GM23338 (cell line): ENCODE data around the gene MFAP4. TPM values are rescaled to one million over a fixed set of nuclear protein-coding genes. Genes with fewer than 3 reads are reported as not detected.

Experiments
- ATAC-seq: fragments of 200-7000 bp; cut with Tn5 transposase; 3 replicates; pipeline ENCODE4 v1.9.1; 2020
- DNase-seq: peaks from one replicate; pipeline ENCODE4 v3.0.0-alpha.2; 2015; ENCODE audit warnings: low spot score
- H2AFZ ChIP-seq: fragments of 200-600 bp; sonication (generic); 2 replicates; pipeline ENCODE4 v1.8.0; 2016; ENCODE audit warnings: antibody characterized with exemption, mild to moderate bottlenecking, moderate library complexity
- H3F3A ChIP-seq: fragments of 200-600 bp; sonication (generic); replicated peaks from 2 replicates; pipeline ENCODE4 v1.8.0; 2017; ENCODE audit warnings: antibody characterized with exemption, mixed run types, low read depth
- H3K27ac ChIP-seq: fragments of 200-600 bp; sonication (generic); 2 replicates; pipeline ENCODE4 v1.6.1; 2016; ENCODE audit warnings: low read depth
- H3K27me3 ChIP-seq: fragments of 200-600 bp; sonication (generic); 2 replicates; pipeline ENCODE4 v1.8.0; 2016; ENCODE audit warnings: mild to moderate bottlenecking, mixed run types, moderate library complexity; ENCODE audit not compliant: insufficient read depth
- H3K36me3 ChIP-seq: fragments of 200-600 bp; sonication (generic); 2 replicates; pipeline ENCODE4 v1.8.0; 2016; ENCODE audit warnings: mild to moderate bottlenecking; ENCODE audit not compliant: insufficient read depth
- H3K4me1 ChIP-seq: fragments of 200-600 bp; sonication (generic); 2 replicates; pipeline ENCODE4 v1.8.0; 2016; ENCODE audit warnings: mild to moderate bottlenecking, moderate library complexity; ENCODE audit not compliant: insufficient read depth
- H3K4me2 ChIP-seq: fragments of 200-600 bp; sonication (generic); 2 replicates; pipeline ENCODE4 v1.7.1; 2017; ENCODE audit warnings: mixed run types
- H3K4me3 ChIP-seq: fragments of 200-600 bp; sonication (generic); 2 replicates; pipeline ENCODE4 v1.6.1; 2016; ENCODE audit warnings: mixed run types
- H3K79me2 ChIP-seq: fragments of 200-600 bp; sonication (generic); replicated peaks from 2 replicates; pipeline ENCODE4 v1.8.0; 2017; ENCODE audit warnings: mild to moderate bottlenecking; ENCODE audit not compliant: insufficient read depth
- H3K9me2 ChIP-seq: fragments of 200-600 bp; sonication (generic); 2 replicates; pipeline ENCODE4 v1.8.0; 2017; ENCODE audit not compliant: insufficient read depth
- H4K20me1 ChIP-seq: fragments of 200-600 bp; sonication (generic); replicated peaks from 2 replicates; pipeline ENCODE4 v1.8.0; 2017; ENCODE audit warnings: mild to moderate bottlenecking; ENCODE audit not compliant: insufficient read depth
- H3K27ac Mint-ChIP-seq: 2 replicates; pipeline ENCODE4 v1.8.0; 2020; ENCODE audit warnings: inconsistent platforms, mild to moderate bottlenecking, moderate library complexity, mixed read lengths
- H3K27me3 Mint-ChIP-seq: 3 replicates; pipeline ENCODE4 v1.8.0; 2022; ENCODE audit warnings: low read depth, mild to moderate bottlenecking, moderate library complexity, mixed read lengths, inconsistent platforms; ENCODE audit not compliant: insufficient read depth, poor library complexity
- H3K36me3 Mint-ChIP-seq: 3 replicates; pipeline ENCODE4 v1.8.0; 2021; ENCODE audit warnings: low read depth, mild to moderate bottlenecking, inconsistent platforms, moderate library complexity, mixed read lengths
- H3K4me1 Mint-ChIP-seq: 3 replicates; pipeline ENCODE4 v1.8.0; 2020; ENCODE audit warnings: mild to moderate bottlenecking, inconsistent platforms, mixed read lengths
- H3K4me3 Mint-ChIP-seq: 3 replicates; pipeline ENCODE4 v1.8.0; 2021; ENCODE audit warnings: moderate library complexity, mild to moderate bottlenecking, inconsistent platforms, mixed read lengths
- H3K9me3 Mint-ChIP-seq: 3 replicates; pipeline ENCODE4 v1.8.0; 2020; ENCODE audit warnings: moderate library complexity, mild to moderate bottlenecking, inconsistent platforms, mixed read lengths
- CREB1 ChIP-seq: fragments of 250-450 bp; sonication (Bioruptor Pico); IDR thresholded peaks from 2 replicates; pipeline ENCODE4 v1.5.0; 2020; ENCODE audit warnings: low read depth, mild to moderate bottlenecking, moderate library complexity
- CTCF ChIP-seq, 2 experiments: fragments of 200-600 bp in 1 of 2; sonication (generic) in 1 of 2; conservative IDR thresholded peaks; 2 replicates each; pipeline versions ENCODE4 v1.5.1 to v1.6.1; 2016 to 2017; ENCODE audit warnings: antibody characterized with exemption in 2 of 2, low read depth in 2 of 2, mild to moderate bottlenecking in 2 of 2, moderate library complexity in 1 of 2
- EZH2phosphoT487 ChIP-seq: fragments of 200-600 bp; sonication (generic); IDR thresholded peaks from one replicate; pipeline ENCODE4 v1.8.1; 2018; ENCODE audit warnings: antibody characterized with exemption; ENCODE audit not compliant: unreplicated experiment
- STAT1 ChIP-seq: IDR thresholded peaks from one replicate; pipeline ENCODE4 v1.6.1; 2016; ENCODE audit warnings: antibody characterized with exemption; ENCODE audit not compliant: unreplicated experiment
- ZNF114 ChIP-seq: fragments of 250-450 bp; sonication (Bioruptor Pico); IDR thresholded peaks from 2 replicates; pipeline ENCODE4 v1.5.0; 2020; ENCODE audit warnings: mild to moderate bottlenecking, moderate library complexity
- ZNF331 ChIP-seq: fragments of 250-450 bp; sonication (Bioruptor Pico); IDR thresholded peaks from 2 replicates; pipeline ENCODE4 v1.5.0; 2020; ENCODE audit warnings: low read depth, mild to moderate bottlenecking, moderate library complexity
- ZNF462 ChIP-seq: fragments of 250-450 bp; sonication (Bioruptor Pico); IDR thresholded peaks from 2 replicates; pipeline ENCODE4 v1.5.0; 2020; ENCODE audit warnings: mild to moderate bottlenecking, moderate library complexity
- polyA plus RNA-seq: library from polyadenylated mRNA; unstranded; fragments of >200 nt; fragmentation: Nextera tagmentation; extraction: Ambion mirVana; gene quantifications from 2 replicates; pipeline ENCODE4 v1.2.1, GENCODE V29; 2016
- total RNA-seq: library from RNA; depleted of rRNA; stranded (reverse); fragments of >200 nt; shearing (Covaris generic); gene quantifications from 2 replicates; pipeline ENCODE4 v1.2.3, GENCODE V29; 2014

MFAP4 gene
- total and polyA plus RNA-seq, 2 experiments from 2014 or later: 7.7 to 9.7 TPM

DNA sequence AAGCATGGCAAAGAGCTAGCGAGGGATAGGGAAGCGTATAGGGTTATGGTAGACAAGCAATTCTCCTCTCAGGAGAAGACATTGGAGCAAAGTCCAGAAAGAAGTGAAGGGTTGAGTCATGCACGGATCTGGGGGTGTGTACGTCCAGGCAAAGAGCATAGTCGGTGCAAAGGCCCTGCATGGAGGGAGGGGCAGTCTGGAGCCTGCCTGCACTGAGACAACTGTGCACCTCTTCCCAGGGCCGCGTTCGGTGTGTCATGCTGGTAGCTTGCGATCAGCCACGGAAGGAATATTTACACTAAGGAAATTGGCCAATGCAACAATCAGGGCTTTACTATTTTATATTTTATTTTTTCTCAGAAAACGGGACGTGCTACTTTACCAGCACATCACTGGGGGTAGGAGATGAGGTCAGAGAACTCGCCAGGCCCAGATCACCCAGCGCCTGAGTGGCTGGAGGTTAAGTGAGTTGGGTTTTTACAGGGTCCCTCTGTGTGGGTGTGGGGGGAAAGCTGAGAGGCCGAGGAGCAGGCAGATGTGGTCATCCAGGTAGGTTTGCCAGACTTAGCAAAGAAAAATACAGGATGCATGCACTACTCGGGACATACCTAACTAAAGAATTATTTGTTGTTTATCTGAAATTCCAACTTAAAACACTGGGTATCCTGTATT is 17.7 kb downstream of the MFAP4 start:
- Histone ChIP-seq H4K20me1 (no peaks in the 10 kb centered on the region), H3K4me3 (no peak overlapping the region), H3K36me3 (no peaks in the 10 kb centered on the region), H3K9me2 (no peaks in the 10 kb centered on the region), H3K27ac (no peak overlapping the region), H3K4me1 (peaks cover 5% of the 10 kb centered on the region), H3F3A (no peaks in the 10 kb centered on the region), H3K4me2 (no peak overlapping the region), H2AFZ (no peak overlapping the region), H3K79me2 (0 out of 2 replicates have a peak, but pooled peaks cover 3% of the 10 kb centered on the region), H3K27me3 (no peaks in the 10 kb centered on the region)
- Mint-ChIP-seq H3K36me3 (no peaks in the 10 kb centered on the region; the same call in 2 of the 3 replicates), H3K27ac (no peak overlapping the region), H3K4me3 (no peak overlapping the region), H3K9me3 (no peaks in the 10 kb centered on the region; the same call in 2 of the 3 replicates), H3K4me1 (peaks cover 12% of the 10 kb centered on the region), H3K27me3 (peaks cover 7% of the 10 kb centered on the region)
- no peak for DNase-seq
- TF ChIP-seq ZNF114 (no peak), STAT1 (no peak), CTCF (conservative IDR thresholded peaks at IDR 0.05; ENCODE audit: low read depth in 2 of 2) (no peak), ZNF331 (CRISPR knock-in tag) (no peak), EZH2phosphoT487 (no peak), CREB1 (CRISPR knock-in tag) (no peak), ZNF462 (no peak)
- ATAC-seq: no peak
